GOT3 (cell line): ENCODE measurements around the gene IGF2BP2.

Experiments used
- DNase-seq: peaks from one replicate; lab custom pipeline; 2025; ENCODE audit warnings: mixed read lengths; lab: John Stamatoyannopoulos, UW

IGF2BP2 gene

DNA sequence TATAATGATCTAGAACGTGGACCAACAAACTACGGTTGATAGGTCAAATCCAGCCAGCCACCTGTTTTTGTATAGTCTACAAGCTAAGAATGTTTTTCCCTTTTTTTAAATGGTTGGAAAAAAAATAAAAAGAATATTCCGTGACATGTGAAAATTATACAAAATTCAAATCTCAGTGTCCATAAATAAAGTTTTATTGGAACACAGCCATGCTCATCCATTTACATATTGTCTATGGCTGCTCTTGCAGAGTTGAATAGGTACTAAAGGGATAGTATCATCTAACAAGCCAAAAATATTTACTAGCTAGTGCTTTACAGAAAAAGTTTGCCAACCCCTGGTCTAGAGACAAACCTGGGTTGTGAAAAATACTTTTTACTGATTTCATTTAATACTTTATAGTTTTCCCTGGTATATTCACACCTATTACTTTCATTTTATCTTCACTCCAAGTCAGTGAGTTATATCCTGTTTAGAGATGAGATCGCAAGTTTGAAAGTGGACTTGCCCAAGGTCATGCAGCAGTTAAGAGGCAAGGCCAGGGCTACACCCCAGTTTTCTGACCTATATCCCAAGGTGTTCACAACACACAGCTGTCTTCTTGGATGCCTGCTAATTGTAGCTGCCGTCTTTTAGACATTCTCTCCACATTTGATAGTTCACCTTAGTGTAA, 58.4 kb downstream of the IGF2BP2 start:
- DNase-seq: no peak

DNA sequence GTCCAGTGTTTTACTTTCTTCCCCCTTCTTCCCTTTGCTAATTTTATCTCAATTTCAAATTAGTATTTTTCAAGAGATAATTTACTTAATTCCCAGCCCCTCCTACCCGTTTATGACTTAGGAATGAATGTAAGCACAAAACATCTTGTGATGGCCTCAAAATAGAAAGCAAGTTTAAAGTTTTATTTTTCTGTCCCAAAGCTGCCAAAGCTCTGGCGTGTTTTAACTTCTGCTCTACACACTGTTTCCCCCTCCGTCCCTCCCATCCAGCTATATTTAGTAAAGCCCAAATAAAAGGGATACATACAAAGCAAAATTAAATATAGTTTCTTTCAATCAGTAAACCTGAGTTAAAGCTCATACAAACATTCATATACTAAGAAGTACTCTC, 59.9 kb downstream of the IGF2BP2 start:
- DNase-seq: no peak

DNA sequence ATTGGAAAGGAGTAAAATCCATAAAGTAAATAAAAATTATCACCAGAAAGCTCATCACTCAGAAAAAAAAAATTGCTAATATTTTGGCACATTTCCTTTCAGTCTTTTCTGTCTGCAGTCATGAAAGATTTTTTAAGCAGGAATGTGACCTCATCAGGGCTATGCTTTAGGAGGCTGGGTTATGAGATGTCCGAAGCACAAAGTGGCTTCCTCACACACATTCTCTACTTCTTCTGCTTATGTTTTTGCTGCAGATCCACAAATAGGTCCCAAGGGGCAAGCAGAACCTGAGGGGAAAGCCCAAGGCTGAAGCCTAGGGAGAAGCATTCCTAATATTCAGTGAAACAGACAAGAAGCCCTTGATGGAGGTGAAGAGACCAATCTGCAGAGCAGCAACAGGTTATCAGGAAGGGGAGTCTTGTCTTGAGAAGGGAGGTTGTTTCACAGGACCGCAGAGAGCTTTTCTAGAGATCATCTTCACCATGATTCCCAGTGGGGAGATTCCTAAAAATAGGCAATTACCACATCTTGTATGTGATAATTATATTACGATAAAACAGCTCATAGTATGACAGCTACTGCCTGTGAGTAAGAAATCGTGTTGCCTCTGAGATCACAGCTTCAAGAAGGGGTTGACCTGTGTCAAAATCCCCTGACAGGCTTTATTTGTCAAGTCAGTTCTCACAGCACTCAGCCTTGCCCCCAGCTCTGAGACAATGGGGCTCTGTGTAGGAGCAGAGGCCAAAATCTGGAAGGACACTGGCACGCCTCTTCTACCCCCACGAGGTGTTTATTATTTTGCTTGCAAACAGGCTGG, 60.5 kb downstream of the IGF2BP2 start:
- no peak for DNase-seq

DNA sequence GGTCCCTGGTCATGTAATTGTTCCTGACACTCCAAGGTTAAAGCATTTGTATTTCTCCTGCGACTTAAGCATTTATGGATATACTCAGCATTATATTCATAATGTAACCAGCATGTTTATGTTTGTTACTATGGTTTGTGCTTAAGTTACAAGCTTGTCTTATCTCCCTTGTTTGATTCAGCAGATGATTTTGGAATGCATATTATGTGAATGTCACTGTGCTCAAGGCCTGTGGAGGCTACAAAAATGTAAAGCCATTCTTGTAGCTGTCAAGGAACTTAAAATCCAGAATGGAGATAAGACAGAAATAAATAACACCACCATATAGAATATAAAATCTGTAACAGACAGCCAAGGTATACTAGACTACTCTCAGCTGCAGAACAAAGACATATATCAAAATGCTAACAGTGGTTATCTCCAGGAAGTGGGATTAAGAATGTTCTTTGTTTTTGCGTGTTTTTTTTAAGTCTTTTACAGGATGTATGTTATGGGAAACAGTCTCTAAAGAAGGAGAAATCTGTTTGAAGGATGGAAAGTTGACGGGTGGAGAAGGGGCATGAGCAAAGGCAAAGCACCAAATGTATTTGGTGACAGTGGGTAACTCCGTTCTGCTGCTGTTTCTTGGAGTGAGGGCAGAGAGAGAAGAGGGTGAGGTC, 61.4 kb downstream of the IGF2BP2 start:
- DNase-seq: no peak

DNA sequence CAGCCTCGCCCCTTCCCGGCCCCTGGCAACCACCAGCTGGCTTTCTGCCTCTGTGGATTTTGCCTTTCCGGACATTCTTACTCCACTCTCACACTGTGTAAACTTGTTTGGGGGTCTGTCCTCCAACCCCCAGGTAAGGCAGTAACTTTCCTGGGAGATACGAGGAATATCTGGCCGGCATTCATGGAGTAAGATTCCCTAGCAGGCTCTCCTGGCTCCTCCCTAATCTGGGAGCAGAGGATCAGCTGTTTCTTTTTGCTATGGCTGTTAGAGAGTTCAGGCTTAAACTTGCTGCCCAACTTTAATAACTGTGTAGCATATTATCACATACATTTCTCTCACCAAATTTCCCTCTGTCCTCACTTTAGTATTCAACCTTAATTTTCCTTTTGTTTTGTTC, 64.3 kb downstream of the IGF2BP2 start:
- no peak for DNase-seq

DNA sequence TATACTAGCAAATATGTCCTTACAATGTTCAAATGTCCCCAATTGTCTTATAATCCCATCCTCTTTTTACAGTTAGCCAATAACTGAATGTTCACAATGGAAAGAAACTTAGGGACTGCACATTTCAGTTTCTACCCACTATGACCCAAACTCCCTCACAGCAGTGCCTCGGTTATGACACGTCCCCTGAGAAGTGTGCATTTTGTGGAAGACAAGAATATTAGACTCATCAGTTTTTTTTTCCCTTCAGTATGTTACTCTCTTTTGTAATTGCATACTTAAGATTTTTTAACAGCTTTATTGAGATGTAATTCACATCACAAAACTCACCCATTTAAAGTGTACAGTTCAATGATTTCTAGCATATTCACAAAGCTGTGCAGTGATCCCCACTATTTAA, 64.8 kb downstream of the IGF2BP2 start:
- DNase-seq: no peak

DNA sequence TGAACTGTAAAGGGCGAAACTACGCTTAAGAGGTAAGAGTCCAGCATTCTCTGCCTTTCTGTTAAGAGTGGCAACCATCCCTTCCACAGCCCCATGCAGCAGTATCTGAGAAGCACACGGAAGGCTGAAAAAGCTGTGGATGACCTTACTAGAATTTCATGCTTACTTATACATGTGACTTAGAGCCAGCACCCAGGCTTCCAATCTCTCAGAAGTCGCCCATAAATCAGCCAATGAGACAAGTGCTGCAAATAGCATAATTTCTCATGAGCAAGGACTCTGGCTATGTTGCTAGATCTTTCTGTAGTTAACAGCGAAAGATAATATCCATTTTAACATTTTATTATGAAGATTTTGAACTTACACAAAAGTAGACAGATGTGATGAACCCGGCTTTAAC, 65.3 kb downstream of the IGF2BP2 start:
- DNase-seq: no peak

DNA sequence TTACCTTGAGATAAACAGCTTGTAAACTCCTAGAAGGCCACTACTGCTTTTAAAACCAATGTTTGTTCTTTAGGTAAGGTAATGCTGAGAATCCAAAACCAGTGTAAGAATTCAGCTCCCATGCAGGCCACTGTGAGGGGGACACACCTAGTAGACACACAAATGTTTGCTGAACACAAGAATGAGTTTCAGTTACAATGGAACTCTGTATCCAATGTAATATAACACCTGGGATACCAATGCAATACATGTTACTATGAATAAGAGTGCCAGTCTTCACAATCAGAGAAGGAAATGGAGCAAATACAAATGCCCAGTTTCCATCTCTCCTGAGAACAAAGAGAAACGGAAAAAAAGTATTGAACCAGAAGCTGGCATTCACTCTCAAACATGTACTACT, 65.9 kb downstream of the IGF2BP2 start:
- no peak for DNase-seq

DNA sequence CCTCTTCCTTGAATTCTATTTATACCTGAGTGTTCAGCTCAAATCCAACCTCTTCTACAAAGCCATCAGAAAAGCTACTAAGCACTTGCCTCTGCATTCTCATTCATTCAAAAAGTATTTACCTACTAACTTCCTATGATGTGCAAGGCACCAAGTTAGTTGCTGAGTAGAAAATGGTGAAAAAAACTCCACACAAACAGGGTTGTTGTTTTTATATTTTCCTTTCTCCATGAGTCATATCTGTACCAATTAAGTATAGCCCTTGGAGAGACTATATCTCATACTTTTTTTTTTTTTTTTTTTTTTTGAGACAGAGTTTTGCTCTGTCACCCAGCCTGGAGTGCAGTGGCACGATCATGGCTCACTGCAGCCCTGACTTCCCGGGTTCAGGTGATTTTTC, 67.7 kb downstream of the IGF2BP2 start:
- no peak for DNase-seq

DNA sequence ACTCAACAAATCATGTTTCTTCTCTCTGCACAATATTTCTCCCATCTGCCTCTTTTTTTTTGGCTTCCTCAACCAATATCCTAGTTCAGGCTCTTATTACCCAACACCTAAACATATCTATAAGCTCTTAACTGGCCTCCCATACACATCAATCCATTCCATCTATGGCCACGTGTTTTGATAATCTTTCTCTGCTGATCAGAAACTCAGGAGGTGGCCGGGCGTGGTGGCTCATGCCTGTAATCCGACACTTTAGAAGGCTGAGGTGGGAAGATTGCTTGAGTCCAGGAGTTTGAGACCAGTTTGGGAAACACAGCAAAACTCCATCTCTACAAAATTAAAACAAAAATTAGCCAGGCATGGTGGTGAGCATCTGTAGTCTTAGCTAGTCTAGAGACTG, 68.4 kb downstream of the IGF2BP2 start:
- no peak for DNase-seq

DNA sequence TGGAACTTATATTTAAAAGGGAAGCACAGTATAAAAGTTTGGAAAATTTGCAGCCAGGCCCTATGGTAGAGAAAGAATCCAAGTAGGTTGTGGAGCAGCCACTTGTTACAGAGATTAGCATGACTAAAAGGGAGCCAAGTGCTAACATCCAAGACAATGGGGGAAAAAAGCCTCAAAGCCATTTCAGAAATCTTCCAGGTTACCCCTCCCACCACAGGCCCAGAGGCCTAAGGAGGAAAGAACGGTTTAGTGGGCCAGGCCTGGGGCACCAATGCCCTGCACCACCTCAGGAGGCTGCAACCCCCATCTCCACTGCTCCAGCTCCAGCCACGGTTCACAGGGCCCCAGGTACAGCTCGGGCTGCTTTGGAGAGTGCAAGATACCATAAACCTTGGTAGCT, 69.9 kb downstream of the IGF2BP2 start:
- no peak for DNase-seq

DNA sequence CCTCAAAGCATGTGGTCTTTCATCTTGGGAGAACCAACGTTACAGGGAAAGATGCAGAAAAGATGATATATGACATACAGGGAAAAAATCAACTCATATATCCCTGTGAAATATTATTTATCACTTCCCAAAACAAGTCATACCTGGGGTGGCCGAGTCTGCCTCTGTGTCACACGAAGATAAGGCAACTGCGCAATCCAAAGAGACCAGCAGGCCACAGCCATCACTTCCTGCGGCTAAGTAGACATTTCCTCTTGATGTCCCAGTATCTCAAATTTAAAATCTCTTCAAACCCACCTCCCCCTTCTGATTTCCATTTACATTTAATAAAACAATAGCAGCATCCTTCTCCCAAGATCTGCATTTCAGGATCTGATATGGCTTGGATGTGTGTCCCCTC, 71.5 kb downstream of the IGF2BP2 start:
- no peak for DNase-seq

DNA sequence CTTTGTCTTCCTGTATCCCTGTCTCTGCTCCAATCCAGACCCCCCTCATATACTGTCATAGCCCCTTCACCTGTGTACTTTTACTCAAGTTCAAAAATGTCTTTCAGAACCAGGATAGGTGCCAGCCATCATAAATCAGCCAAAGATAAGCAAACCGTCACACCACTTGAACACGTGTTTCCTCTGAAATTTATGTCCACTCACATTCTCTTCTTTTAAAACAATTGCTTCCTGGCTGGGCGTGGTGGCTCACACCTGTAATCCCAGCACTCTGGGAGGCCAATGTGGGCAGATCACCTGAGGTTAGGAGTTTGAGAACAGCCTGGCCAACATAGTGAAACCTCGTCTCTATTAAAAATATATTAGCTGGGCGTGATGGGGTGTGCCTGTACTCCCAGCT, 74.1 kb downstream of the IGF2BP2 start:
- no peak for DNase-seq

DNA sequence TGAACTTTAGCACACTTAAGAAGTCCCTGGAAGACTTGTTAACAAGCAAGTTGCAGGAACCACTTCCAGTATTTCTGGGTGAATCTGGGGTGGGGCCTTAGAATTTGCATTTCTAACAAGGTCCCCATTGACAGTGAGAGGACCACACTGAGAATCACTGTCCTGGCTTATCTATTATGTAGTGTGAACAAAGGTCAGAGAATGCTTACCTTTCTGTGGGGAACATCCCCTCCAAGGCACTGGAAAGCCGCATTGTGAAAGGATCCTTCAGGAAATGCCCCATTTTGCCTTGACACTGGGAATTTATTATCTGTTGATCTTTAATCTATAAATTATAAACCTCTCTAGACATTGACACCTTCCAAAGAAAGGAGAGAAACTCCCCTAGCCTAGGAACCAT, 74.8 kb downstream of the IGF2BP2 start:
- DNase-seq: no peak

DNA sequence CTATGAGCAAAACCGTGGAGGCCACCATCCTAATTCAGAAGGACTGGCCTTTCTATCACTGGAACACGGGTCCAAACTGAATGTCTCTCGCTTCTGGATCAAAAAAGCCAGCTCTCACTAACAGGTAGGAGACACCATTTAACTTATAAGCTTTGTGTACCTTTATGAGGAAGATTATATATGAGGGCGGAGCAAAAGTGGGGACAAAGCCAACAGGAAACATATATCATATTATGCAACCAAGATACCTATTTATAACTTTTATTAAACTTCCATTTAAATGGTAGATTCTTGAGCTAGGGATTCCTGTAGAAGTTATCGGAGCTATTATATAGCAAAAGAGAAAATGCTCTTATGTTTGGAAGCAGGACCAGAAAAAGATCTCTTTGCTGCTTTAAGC, 78.4 kb downstream of the IGF2BP2 start:
- DNase-seq: no peak

DNA sequence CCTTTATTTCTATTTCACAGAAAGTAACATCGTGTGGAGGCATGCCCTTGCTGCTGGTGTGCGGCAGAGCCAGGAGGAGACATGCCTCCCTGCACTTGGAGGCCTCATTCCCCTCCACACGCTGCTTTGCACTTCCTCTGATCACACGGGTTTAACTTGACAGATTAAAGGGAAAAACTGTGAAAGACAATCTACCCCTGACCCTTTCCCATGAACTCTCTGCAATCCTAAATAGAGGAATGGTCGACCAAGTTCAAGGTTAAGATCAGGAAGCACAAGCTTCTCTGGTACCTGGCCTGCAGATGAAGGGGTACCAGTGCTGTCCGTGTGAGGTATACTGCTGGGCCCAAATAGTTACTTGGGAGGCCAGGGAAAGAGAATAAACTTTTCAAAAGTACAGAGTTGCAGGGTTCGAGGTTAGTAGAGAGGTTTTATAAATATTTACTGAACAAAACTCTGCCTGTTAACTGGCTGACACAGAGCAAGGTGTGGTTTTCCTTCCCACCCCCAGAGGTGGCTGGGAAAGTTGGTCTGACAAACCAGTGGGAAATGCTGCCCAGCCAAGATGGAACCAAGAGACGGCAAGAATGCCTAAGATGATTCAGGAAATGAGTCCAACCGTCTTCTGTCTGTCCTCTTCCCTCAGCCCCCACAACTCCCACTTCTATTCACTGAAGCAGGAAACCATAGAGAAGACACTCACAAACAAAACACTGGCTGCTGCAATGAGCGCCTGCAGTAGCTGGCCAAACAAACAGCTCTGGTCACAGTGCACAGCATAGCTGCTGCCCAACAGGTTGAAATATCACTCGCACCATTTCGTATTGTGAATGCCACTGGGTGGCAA, 79.6 kb downstream of the IGF2BP2 start:
- DNase-seq: no peak

DNA sequence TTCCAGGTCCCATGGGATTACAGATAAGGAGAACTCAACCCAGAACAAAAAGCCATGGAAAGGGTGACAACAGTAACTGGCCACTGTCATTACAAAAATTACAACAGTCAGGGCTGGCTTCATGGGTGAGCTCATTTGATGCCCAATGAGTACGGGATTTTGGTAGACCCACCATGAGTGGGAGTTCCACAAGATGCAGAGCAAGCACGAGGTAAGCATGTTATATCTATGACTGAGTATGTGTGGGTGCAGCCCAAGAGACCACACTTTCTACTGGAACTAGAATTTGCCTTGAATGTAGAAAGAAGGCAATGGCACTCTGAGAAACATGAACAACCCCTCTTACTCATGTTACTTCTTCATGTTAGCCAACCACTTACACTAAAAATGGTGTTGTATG, 83.3 kb downstream of the IGF2BP2 start:
- no peak for DNase-seq

DNA sequence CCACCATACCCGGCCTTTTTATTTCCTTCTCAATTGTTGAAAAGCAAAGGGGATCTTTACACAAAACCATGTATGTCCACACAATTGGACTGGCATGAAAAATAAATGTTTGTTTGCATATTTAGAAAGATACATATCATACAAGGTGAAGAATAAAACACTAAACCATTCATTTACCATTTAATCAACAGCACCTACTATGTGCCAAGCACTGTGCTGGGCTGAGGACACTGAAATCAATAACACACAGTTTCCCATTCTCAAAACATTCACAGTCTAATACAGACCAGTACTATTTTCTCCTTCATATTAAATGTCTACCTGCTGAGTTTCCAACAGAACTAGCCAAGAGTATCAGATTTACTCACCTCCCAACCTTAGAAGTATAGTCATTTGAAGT, 84.7 kb downstream of the IGF2BP2 start:
- no peak for DNase-seq

DNA sequence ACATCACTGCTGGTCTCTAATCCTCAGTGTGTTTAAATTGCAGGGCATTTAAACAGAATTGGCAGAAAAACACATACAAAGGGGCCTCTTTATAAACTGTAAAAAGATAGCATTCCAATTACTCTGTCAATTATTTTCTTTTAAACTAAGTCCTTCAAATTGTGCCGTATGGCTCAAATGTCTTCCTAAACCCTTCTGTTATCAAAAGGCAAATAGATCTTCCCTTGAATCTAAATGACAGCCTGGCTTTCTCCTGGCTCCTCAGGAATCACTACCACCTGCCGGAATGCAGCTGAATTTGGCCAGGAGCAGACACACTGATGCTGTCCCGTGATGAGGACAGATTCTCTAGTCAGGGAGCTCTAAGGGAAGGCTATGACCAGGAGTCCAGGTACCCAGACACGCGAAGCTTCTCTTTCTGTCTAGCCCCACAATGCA, 85.6 kb downstream of the IGF2BP2 start:
- DNase-seq: no peak

DNA sequence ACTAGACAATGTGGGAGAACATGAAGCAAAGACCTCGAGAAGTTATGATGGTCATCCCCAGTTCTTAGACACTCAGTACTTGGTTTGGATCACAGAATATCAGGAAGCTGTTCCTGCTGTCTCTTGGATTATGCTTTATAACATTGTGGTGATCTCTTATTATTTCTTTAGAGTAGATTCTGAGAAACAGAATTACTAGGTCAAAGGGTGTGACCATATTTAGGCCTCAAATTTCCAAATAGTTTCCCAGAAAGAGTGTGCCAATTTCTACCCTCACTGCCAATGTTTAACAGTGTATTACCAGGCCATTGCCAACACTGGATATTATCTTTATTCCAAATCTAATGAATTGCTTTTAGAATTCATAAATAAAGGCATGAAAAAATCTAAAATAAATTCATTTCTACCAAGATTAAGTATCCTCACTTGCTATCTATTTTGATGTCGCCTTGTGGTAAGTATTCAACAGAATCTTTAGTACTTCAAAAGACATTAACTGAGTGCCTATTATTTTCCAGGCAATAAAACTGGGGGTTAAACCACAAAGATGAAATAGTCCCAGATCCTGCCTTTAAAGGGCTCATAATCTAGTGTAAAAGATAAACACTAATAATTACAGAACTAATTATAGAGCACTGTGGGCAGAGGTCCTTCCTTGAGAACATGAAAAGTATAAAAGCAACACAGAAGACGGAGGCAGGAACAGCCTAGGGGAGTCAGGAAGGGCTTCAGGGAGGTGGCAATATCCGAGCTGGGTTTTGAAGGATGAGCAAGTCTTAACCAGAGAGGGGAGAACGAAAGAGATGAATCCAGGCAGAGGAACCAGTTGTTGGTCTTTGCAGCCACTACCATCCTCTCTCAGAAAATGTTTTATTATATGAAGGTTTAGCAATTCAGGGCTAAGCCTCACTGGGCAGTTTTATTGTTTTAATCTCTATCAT, 86.8 kb downstream of the IGF2BP2 start:
- no peak for DNase-seq

DNA sequence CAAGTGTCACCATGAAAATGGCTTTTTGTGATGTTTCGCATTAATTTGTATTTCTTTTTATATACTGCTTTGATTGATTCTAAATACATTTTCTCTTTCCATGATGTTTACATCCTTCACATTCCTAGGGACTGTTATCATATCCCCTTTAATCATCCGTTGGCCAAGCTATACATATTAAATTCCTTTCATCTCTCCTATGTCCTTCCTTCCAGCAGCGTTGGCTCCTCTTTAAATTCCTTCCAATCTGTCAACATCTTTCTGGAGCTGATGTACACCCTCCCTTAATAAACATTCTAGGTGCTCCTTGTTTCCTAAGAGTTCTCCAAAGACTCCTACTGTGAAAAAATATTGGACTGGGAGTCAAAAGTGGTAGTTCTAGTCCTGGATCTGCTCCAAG, 87.8 kb downstream of the IGF2BP2 start:
- DNase-seq: no peak
